K562 (cell line): ENCODE measurements around the gene SLC25A18. TPM values are rescaled to one million over a fixed set of nuclear protein-coding genes. Genes with fewer than 3 reads are reported as not detected.

Experiments used
- CXXC5 ChIP-seq: fragments of 250-450 bp; sonication (Bioruptor Pico); IDR thresholded peaks from 2 replicates; pipeline ENCODE4 v1.8.0; 2022; ENCODE audit warnings: inconsistent platforms, mild to moderate bottlenecking, moderate library complexity
- HEY1 ChIP-seq: fragments of 250-450 bp; sonication (Bioruptor Pico); IDR thresholded peaks from 2 replicates; pipeline ENCODE4 v1.5.0; 2020; ENCODE audit warnings: mild to moderate bottlenecking, moderate library complexity, borderline replicate concordance
- MNT ChIP-seq, 2 experiments: fragments of 450-650 bp; conservative IDR thresholded peaks; 2 replicates each; pipeline ENCODE4 v1.6.1; 2017; ENCODE audit warnings: mild to moderate bottlenecking in 2 of 2, moderate library complexity in 2 of 2
- NFIX ChIP-seq: fragments of 250-450 bp; sonication (Bioruptor Pico); IDR thresholded peaks from 2 replicates; pipeline ENCODE4 v1.4.0; 2020; ENCODE audit warnings: low read depth, mild to moderate bottlenecking, moderate library complexity
- ZNF407 ChIP-seq: fragments of 450-650 bp; IDR thresholded peaks from 2 replicates; pipeline ENCODE4 v1.6.1; 2016; ENCODE audit warnings: low read depth
- ZNF449 ChIP-seq: fragments of 250-450 bp; sonication (Bioruptor Pico); IDR thresholded peaks from 2 replicates; pipeline ENCODE4 v1.8.0; 2022; ENCODE audit warnings: moderate library complexity, mild to moderate bottlenecking, inconsistent platforms
- polyA plus RNA-seq, 8 experiments: library from polyadenylated mRNA; depleted of rRNA in 4 of 8; stranded (reverse) in 5 of 8; unstranded in 3 of 8; fragments of >200 nt; fragmentation: Nextera tagmentation in 2 of 8; fragmentation: Illumina TruSeq in 1 of 8; extraction: Ambion mirVana in 2 of 8; extraction: Trizol in 1 of 8; gene quantifications; 2 replicates each; pipeline versions ENCODE4 v1.2.1 to v1.2.3, GENCODE V29; 2011 to 2014; ENCODE audit warnings: inconsistent platforms in 1 of 8, missing spikeins in 1 of 8
- total RNA-seq, 7 experiments: library from RNA; depleted of rRNA in 6 of 7; stranded (reverse); fragments of >200 nt in 6 of 7; fragmentation: Illumina TruSeq in 2 of 7; extraction: Trizol in 2 of 7; gene quantifications; 2 replicates each; pipeline versions ENCODE4 v1.2.1 to v1.2.3, GENCODE V29; 2011 to 2021; ENCODE audit warnings: low replicate concordance in 1 of 7
- TF ChIP-seq, protein P1 (sequence below): fragments of 450-650 bp; IDR thresholded peaks from 2 replicates; pipeline ENCODE4 v1.6.1; 2016; ENCODE audit warnings: antibody characterized with exemption

SLC25A18 gene
- total and polyA plus RNA-seq, 9 of the 15 experiments (the other 6 are each of a cell fraction or from before 2014, with no cell fraction given), result 0.04 TPM; not detected in 8

DNA sequence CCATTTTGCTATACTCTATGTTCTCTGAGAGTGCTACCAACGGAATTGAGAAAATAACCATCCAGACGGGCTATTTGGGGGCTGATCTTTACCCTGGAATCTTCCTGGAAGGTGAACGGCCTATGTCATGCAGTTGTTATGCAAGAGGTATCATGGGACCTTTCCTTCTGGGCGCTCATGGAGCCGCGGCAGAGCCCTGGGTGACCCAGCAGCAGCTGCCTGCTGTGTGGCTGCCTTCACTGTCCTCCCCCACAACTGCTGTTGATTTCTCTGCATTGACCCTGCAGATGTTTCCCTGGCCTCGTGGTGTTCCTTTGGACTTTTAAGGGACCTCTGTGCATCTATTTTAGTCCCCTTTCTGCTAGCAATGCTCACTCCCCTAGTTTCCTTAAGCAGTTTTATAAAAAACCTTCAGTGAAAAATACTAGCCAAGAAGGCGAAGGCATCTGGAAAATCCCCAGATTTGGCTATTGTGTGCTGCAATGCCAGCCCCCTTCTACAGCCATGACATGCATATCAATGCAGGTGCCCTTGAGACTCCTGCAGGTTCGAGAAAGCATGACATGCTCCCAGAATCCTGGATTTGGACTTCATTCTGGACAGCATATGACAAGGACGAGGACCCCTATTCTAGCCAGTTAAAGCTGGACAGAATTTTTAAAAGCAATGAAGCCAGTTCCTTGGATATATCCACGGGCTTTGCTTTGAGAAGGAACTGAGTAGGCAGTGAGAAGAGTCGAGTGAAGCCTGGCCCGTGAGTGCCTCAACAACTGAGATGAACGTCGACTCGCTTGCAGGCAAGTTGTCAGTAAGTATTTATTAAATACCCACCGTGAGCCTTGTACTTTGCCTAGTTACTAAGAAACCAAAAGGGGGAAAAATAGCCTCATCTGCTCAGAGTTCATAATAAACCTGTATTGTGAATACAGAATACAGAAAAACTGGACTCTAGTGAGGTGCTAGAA lies at the start of gene SLC25A18 (continued):
- TF ChIP-seq, protein P1, sequence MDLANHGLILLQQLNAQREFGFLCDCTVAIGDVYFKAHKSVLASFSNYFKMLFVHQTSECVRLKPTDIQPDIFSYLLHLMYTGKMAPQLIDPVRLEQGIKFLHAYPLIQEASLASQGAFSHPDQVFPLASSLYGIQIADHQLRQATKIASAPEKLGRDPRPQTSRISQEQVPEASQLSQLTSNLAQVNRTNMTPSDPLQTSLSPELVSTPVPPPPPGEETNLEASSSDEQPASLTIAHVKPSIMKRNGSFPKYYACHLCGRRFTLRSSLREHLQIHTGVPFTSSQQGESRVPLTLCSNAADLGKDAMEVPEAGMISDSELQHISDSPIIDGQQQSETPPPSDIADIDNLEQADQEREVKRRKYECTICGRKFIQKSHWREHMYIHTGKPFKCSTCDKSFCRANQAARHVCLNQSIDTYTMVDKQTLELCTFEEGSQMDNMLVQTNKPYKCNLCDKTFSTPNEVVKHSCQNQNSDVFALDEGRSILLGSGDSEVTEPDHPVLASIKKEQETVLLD, result no peak
- TF ChIP-seq MNT (conservative IDR thresholded peaks at IDR 0.05) (no peak), NFIX (CRISPR knock-in tag) (no peak), HEY1 (CRISPR knock-in tag) (no peak), ZNF407 (no peak), CXXC5 (0 out of 2 replicates have a peak, but pooled peaks have one; percentile 32), ZNF449 (no peak)
